Peyer's patch (tissue), 4 donors: ENCODE measurements around the gene ILKAP.

ENCODE experiments used
- POLR2A ChIP-seq, 2 donors: fragments of 450-650 bp; IDR thresholded peaks; one replicate each; pipeline ENCODE4 v1.5.1; 2017; ENCODE audit warnings: antibody characterized with exemption in 2 of 2, mild to moderate bottlenecking in 2 of 2, moderate library complexity in 2 of 2
- TF ChIP-seq, protein P1 (sequence below), 6 experiments: fragments of 450-650 bp in 4 of 6; fragments of 200-600 bp in 2 of 6; sonication (generic) in 1 of 6; IDR thresholded peaks; one replicate each; pipeline ENCODE4 v1.5.1; 2017 to 2019; ENCODE audit warnings: antibody characterized with exemption in 6 of 6, mild to moderate bottlenecking in 3 of 6, moderate library complexity in 1 of 6

- TF ChIP-seq, protein P1, sequence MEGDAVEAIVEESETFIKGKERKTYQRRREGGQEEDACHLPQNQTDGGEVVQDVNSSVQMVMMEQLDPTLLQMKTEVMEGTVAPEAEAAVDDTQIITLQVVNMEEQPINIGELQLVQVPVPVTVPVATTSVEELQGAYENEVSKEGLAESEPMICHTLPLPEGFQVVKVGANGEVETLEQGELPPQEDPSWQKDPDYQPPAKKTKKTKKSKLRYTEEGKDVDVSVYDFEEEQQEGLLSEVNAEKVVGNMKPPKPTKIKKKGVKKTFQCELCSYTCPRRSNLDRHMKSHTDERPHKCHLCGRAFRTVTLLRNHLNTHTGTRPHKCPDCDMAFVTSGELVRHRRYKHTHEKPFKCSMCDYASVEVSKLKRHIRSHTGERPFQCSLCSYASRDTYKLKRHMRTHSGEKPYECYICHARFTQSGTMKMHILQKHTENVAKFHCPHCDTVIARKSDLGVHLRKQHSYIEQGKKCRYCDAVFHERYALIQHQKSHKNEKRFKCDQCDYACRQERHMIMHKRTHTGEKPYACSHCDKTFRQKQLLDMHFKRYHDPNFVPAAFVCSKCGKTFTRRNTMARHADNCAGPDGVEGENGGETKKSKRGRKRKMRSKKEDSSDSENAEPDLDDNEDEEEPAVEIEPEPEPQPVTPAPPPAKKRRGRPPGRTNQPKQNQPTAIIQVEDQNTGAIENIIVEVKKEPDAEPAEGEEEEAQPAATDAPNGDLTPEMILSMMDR (IDR thresholded peaks at IDR 0.05): no peak
- no peak for TF ChIP-seq POLR2A (IDR thresholded peaks at IDR 0.05)
These were observed 29.2 kb downstream of the ILKAP start for GRCh38 chr2:238174291-238174690.
